ENCODE measurements around the gene LRMDA.
"Not testable (repeated sequence)": the region's sequence is repeated elsewhere in the genome, so short reads cannot be mapped to it uniquely, and the experiment has no call there.

The LRMDA gene

DNA sequence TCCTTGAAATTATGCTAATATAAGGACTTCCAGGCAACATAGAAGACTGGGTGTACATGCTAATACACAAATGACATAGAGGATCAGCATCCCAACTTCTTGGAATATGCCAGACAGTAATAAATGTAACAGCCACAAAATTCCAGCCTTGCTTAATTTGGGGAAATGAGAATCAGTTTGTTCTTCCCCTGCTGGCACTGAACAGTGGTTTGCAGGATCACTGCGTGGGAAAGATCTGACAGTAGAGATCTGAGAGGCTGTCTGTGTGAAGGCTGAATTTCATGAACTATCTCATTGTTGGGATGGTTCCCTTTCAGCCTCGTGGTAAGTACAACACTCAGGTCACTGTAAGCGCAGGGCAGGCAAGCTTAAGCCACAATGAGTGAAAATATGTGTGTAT, 1078.0 kb downstream of the LRMDA start:
- no peak for DNase-seq (ENCODE audit: low read depth)

DNA sequence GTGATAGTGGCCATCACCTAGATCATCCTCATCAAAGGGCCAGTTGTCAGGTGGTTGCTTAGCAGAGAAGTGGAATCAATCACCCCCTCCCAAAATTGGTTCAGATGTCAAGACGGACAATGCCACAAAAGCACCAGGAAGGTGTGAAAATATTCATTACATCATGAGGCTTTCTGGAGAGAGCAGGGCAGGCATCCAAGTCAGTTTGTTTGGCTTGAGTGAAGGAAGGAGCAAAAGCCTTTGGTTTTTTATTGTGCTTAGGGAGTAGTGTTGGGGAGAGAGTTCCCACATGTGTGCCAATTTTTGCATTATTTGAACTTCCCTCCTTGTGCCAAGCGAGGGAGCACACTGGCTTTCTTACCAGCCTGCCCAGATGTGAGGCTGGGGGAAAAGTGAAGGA, 1082.9 kb downstream of the LRMDA start:
- no peak for DNase-seq (ENCODE audit: low read depth)

DNA sequence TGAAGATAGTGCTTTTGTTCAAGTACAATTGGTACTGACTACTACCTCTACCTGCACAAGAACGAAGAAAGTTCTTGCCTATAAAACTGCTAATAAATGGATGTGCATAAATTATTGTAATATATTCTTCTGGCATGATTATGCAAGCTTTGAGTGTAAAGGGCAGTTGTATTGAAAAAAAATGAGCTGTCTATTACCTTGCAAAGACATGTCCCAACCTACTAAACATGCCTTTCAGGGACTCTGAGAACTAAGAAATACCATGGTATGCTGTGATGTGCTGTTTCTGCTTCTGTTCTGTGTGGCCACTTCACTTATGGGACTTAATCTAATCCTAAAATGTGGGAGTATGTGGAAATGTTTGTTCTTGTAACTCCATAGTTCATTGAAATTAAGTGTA, 1083.4 kb downstream of the LRMDA start:
- DNase-seq (ENCODE audit: low read depth) = no peak

DNA sequence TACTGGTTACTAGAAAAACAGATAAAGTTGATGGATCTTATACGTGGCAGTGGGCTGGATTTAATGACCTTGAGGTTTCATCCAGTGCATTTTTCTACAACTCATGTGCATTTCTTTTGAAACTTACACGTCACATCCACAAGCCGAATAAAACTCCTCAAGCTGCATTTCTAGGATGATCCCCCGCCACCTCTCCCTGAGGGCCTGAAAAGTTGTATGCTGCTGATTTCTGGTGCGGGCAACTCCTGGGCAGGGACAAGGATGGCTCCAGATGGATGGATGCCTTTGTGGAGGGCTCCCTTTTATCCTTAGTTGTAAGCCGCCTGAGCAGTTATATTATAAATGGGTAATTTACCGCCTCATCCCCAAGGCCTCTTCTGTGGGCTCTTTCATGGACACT, 1091.1 kb downstream of the LRMDA start:
- no peak for DNase-seq (ENCODE audit: low read depth)

DNA sequence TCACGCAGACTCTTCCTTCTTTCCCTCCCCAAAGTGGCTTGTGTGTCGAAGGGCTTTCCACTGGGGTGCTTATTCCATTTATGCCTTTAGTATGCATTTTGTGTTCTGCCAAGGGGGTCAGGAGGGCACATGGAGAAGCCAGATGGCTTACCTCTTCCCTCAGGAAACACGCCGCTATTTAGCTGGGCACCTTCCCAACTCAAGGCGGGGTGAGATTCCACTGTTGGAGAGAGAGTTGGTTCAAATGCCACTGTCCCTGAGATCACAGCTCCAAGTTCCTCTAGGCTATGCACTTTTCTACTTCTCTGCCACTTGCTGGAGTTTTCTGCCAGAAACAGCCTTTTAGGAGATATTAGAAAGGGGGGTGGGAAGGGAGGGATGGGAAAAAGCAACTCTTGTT, 1091.8 kb downstream of the LRMDA start:
- no peak for DNase-seq (ENCODE audit: low read depth)

DNA sequence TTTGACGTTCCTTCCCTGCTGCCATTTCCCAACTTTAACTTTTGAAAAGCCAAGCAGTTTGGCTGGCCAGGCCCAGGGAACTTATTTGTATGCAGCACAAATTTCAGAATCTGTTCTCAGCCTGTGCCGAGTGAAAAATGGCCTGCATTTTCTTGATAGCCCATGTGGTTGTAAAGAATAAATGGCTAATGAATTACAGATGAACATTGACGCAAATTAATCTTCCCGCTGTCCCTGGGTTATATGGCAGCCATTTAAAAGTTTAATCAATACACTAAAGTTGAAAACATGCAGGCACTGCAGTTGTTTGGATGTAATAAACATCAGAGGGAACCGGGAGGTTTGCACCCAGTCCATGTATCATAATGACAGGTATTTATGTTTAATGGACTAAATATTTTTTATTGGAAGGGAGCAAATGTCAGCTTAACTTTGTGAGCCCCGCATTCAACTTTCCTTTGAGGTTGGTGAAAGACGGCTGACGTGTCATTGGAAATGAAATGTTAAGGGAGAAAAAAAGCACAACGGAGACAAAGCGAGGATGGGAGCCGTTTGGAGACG, 1092.4 kb downstream of the LRMDA start:
- no peak for DNase-seq (ENCODE audit: low read depth)

DNA sequence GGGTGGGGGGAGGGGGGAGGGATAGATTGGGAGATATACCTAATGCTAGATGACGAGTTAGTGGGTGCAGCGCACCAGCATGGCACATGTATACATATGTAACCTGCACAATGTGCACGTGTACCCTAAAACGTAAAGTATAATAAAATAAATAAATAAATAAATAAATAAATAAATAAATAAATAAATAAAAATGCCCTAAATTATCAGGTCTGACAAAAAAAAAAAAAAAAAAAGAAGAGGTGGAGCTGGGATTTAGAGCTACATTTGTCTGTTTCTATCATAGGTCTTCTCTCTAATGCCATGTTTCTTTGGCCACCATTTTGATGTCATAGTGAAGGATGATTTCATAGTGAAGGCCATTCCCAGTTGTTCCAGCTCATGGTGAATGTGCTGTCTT, 1095.4 kb downstream of the LRMDA start:
- not testable (repeated sequence) for DNase-seq (ENCODE audit: low read depth)

DNA sequence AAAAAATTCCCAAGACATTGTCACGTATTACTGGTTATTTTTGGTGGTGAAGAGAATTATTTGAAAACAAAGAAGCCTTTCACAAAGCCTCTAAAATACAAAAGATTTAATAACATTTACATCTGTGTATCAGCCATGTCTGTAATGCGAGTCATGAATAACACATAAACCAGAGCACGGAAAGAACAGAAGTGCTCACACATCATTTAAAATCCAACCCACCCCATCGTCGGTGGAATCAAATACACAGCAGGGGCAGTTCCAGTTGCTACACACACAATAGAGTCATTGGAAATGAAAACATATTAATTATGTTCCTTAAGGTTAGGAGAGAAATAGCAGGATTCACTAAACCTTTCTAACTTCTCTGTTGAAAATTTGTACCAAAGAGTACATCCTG, 1108.9 kb downstream of the LRMDA start:
- no peak for DNase-seq (ENCODE audit: low read depth)

DNA sequence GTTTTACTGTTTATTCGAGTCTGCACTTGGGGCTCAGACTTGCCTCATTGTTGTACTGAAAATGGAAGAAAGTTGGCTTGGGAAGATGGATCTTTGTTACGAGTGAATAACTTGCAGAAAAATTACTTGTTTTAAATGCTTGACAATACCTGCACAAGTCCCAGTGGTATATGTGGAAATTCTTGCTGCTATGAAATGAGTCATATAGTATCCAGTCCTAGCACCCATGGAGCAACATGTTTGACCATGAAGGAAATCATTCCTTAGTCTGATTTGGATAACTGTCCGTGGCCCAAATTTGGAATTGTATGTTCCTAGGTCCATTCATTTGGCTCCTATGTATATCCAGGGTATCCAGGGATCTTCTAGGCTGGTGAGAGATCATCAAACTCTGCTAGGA, 1109.4 kb downstream of the LRMDA start:
- DNase-seq (ENCODE audit: low read depth) = no peak

DNA sequence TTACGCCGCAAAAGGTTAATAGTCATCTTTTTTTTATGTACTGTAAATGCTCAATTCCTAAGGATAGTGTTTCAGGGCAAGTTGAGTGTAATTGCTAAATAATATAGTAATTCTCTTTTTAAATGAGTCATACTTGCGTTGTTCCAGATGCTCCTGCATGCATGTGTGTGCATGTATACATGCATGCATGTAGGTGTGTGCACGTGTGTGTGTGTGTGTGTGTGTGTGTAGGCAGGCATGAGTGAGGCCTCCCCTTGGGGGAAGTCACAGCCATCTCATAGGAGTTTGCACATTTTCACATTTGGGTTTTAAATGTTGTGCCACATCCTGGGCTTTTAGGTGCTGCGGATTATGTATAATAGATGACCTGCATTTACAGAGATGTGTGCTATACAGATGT, 1110.4 kb downstream of the LRMDA start:
- no peak for DNase-seq (ENCODE audit: low read depth)

DNA sequence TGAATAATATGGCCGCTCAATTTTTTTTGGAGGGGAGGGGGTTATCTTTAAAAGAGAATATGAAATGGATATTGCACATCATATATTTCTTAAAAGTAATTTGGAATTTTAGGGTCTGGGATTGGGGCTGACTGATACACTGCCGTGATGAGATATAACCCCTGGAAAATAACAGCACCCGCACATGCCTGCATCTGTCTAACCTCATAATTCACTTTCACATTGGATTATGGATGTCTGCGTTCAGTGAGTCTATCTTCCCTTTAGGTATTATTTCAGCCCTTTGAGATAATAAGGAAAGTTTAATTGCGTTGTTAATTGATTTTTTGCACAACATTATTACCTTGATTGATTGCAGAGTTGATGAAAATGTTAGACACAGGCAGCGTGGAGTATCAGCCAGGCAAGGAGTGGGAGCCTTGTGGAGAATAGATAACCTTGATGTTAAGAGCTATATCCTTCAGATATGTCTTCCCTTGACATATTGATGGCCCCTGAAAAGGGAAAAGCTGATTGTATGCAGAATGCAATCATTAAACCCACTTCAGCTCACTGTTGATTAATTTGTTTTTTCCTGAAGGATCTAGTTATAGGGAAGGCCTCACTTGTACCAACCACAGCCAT, 1111.0 kb downstream of the LRMDA start:
- DNase-seq (ENCODE audit: low read depth) = no peak

DNA sequence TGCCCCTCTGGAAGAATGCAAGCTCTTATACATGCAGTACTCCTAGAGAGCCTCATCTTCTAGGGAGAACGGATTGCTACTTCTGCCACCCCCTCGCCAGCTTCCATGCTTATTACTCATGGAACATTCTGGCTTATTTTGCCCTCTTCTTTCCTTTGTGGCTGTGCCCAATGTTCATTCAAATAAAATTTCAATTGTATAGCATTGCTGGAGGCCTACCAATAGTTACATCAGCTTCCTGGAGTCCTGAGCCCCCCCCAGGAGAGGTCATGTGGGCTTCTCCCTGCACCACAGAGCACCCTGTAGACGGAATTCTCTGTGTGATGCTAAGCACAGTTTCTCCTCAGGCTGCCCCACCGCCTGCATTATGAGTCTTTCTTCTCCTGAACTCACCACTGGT, 1112.2 kb downstream of the LRMDA start:
- no peak for DNase-seq (ENCODE audit: low read depth)

DNA sequence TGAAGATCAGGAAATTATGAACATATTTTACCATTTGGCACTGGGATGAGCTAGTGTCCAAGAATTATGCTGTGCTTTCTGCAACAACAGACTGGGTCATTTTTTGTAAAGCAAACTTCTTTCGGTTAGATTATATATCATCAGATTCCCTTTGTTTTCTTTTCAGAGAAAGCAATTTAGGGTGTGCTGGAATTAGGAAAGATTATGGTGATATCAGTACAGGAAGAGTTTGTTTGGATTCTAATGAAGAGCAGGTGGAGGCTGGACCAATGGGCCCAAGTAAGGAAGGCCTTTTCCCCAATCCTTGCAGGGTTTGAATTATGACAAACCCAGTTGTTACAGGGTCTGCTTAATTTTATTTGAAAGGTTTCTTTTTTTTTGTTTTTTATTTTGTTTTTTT, 1113.4 kb downstream of the LRMDA start:
- DNase-seq (ENCODE audit: low read depth) = no peak

DNA sequence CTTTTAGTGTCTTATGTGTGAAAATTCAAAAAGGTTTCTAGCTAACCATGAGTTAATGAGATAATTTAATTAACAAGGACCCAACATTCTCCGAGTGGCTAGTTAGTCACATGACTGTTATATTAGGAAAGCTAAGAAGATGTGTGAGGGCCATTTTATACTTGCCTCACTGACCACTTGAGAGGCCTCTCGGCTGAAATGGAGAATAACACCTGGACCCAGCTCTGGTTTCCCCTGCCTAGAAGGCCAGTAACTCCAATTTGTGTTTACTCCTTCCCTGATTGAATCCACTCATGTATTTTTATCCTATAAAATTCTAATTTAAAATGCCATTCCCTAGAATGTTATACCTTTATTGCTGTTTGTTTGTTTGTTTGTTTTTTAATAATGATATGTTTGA, 1115.0 kb downstream of the LRMDA start:
- no peak for DNase-seq (ENCODE audit: low read depth)

DNA sequence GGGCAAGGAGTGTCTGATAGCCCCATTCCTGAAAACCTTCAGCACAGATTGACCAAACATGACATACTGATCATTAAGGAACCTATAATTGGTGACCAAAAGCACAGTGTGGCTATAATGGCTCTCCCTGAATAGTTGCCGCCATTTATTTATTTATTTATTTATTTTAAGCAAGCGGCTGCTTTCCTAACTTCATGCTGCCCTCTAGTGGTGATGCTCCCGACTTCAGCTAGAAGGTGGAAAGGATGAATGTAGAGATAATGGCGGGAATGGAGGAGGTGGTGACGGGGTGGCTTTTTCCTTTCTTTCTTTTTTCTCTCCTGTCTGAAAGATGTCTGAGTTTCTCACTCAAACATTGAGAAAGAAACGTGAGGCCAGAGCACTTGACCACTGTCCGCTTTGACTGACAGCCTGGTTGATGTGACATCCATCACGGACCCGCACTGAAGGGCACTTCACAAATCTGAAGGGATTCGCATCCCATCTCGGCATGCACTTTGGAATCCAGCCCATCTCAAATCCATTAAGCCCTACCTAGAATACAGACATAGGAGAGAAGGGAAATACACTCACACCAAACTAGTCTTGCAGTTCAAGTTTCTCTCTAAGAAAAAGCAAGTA, 1116.0 kb downstream of the LRMDA start:
- peak; percentile 21 for DNase-seq (ENCODE audit: low read depth)

DNA sequence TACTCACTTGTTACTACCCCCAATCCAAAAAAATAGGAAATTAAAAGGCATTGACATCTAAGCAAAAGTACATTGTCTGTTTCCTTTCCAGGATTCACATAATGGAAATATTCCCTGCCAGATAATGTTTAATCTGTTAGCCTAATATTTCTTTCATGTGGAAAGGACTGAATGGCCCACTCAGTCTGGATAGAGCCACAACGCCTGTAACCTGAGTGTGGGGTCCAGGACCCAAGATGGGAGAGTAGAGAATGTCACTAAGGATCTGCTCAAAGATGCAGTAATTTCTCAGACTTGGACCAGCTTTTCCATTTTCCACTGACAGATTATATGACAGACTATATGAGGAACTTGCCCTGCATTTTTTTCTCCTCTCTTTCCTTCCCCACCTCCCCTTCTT, 1117.3 kb downstream of the LRMDA start:
- no peak for DNase-seq (ENCODE audit: low read depth)

DNA sequence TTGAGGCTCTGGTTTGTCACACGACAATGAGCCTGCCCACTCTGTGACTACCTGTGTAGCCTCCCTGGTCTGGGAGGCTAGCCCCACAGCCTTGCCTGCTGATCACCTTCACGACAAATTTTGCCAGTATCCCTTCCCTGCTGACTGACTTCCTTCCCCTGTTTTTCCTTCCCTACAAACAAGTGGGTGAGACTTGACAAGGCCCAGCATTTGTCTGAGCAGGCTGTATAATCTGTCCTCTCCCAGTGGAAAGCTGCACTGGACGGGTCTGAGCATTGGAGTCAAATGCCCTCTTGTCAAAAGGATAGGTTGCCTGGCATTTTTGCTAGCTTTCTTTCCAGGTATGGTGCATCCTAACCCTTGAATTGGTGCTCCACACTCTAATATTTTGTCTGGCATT, 1117.7 kb downstream of the LRMDA start:
- DNase-seq (ENCODE audit: low read depth) = no peak

DNA sequence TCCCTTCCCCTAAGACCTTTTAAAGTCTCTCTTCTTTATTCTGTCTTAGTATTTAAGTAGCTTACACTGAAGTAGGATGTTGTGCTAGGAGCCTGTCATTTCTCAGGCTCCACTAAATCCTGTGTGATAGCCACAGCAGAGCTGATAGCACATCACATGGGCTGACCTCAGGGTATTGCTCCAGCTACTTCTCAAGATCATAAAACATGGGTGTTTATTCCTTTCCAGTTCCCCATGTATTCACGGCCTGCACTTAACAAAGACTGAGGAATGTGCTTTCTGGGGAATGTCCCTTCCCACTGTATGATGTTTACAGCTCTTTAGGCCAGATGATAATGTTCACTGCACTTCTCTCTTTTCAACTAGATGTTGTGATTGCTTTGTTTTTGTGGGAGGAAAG, 1119.4 kb downstream of the LRMDA start:
- no peak for DNase-seq (ENCODE audit: low read depth)

DNA sequence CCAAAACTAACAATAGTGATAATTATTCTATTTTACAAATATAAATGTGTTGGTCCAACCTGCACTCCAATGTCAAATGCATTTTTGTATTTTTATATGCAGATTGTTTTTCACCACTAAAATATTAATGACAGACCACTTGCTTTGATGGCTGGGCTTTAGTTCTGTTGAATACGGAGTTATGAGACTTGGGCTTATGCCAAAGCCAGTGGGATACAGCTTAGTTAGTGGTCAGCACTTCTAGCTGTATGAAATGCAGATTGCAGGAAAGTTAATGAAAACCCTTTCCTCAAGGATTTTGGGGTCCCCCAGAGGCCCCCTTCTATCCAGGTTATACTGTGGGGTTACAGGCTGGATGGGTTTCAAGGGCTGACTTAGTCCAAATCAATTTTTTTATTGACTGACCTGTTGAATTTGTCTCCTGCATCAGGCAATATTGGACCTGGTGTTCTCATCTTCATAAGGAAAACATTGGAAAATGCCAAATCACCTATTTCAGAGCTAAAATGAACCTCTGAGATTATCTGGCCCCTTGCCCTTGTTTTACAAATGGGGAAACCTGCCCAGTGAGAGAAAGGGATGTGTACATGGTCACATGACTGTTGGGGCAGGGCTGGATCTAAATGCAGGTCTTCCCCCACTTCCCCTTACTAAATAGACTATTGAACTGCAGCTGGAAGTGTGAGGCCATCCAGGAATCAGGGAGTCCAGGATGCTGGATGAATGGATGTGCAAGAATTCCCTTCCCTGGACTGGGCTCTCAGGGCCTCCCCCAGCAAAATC, 1120.9 kb downstream of the LRMDA start:
- DNase-seq (ENCODE audit: low read depth) = no peak

DNA sequence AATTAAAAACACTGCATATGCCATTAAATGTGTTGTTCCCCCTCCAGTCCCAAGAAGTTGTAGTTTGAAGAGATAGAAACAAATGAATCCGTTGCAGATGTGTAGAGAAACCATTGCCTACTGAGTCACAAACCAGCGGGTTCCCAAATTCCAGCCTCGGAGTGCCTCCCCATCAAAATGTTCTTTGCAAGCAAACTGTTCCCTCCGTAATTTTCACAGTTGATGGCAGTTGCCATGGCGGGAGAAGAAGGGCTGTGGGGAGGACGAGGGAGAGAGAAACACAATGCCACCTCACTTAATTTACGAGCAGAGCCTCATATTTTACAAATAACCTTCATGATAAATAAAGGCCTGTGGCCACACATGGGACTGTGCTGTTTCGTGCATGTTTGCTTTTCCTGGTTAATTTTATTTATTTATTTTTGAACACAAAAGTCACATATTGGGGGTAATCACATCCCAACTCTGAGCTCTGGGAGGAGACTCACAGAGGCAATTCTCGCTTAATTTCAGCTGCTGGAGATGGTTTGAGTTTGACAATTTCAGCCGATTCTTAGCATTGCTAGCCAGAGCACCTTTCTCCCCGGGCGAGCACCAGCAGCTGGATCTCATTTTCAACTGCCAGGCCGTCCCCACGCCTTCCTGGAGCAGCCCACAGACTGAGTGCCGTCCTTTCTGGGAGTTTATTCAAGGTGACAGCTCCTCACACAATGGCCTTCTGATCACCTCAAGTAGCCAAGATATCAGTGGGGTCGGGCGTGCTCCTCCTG, 1122.0 kb downstream of the LRMDA start:
- no peak for DNase-seq (ENCODE audit: low read depth)

DNA sequence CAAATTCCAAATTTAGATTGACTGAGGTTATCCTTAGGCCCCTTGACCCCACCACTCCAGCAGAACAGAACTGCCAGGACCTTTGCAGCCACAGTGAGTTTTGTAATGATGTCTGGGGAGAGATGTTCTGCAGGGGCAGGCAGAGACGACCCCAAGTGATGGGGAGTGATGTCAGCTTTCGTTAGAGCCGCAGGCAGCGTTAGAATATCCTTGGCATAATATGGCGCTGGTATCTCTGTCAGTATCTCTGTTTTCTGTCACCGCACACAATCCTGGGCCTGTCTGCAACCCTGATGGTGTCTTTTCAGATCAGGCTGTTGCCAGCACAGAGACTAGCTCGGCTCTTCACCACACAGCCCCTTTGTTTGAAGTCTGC, 1122.6 kb downstream of the LRMDA start:
- no peak for DNase-seq (ENCODE audit: low read depth)

DNA sequence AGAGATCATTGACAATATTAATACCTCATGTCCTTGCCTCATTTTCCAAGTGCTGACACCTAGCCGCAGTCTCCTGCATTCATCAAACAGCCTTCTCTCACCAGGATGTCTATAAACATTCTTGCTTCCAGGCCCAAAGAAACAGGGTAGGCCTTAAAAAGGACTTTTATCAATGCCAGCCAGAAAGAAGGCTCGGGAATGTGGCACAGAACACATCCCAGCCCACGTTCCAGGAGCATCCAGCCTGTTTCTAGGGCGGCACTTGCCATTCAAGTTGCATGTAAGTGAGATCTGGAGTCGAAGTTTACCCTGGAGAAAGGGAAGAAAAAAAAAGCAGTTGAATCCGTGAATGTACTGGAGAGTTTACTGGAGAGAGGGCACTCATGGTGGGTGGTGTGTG, 1123.1 kb downstream of the LRMDA start:
- DNase-seq (ENCODE audit: low read depth) = no peak
